ENCODE data around the gene ARPC1A. TPM values are rescaled to one million over a fixed set of nuclear protein-coding genes. Genes with fewer than 3 reads are reported as not detected.
A peak's percentile ranks its signal among the peaks of the same experiment; 100 is the strongest.

Gene ARPC1A
- total RNA-seq, 2 donors from 2014 or later, result 150 to 154 TPM

- WGBS, 2 experiments (ENCODE audit: insufficient coverage in 1 of 2, insufficient read length in 1 of 2), result 94 to 100% methylated on average over 1 of the region's 1 CpG
- peaks cover 38% of the 10 kb centered on the region for H3K36me3 Mint-ChIP-seq (ENCODE audit: low read depth)
- peak overlapping the region; percentile 96 for H3K4me3 ChIP-seq (ENCODE audit: low read length)
- H3K27me3 ChIP-seq (ENCODE audit: control insufficient read depth, insufficient read depth, low read length, poor library complexity, severe bottlenecking), result no peaks in the 10 kb centered on the region
- H3K9ac ChIP-seq (ENCODE audit: extremely low read depth, low read length, poor library complexity, severe bottlenecking), result no peak overlapping the region
- H3K9me3 Mint-ChIP-seq, result no peaks in the 10 kb centered on the region
- H3K27me3 Mint-ChIP-seq (ENCODE audit: insufficient read depth), result no peaks in the 10 kb centered on the region
- no peak overlapping the region for H3K27ac ChIP-seq (ENCODE audit: low read depth, low read length)
- no peaks in the 10 kb centered on the region for H3K9me3 ChIP-seq (ENCODE audit: control insufficient read depth, low read length)
- H3K36me3 ChIP-seq (ENCODE audit: control insufficient read depth, insufficient read depth, low read length), result peaks cover 43% of the 10 kb centered on the region
- DNase-seq, result no peak
- no peak overlapping the region for H3K27ac Mint-ChIP-seq
- no peak for TF ChIP-seq CTCF (conservative IDR thresholded peaks at IDR 0.05)
- H3K4me3 Mint-ChIP-seq, result peak overlapping the region; percentile 97
- peaks cover 21% of the 10 kb centered on the region for H3K4me1 Mint-ChIP-seq
- H3K4me1 ChIP-seq (ENCODE audit: control insufficient read depth, insufficient read depth, low read length), result peaks cover 8% of the 10 kb centered on the region
Observed at GRCh38 chr7:99406557-99406956, 80.9 kb downstream of the ARPC1A start.

GRCh38 chr7:99407872-99408378, 82.2 kb downstream of the ARPC1A start:
- DNase-seq, result peak; percentile 64
- peak overlapping the region; percentile 97 for H3K4me3 Mint-ChIP-seq
- H3K36me3 Mint-ChIP-seq (ENCODE audit: low read depth), result peaks cover 41% of the 10 kb centered on the region
- Histone ChIP-seq H3K4me1 (ENCODE audit: control insufficient read depth, insufficient read depth, low read length) (peaks cover 8% of the 10 kb centered on the region), H3K9me3 (ENCODE audit: control insufficient read depth, low read length) (no peaks in the 10 kb centered on the region), H3K27ac (ENCODE audit: low read depth, low read length) (peak overlapping the region; percentile 99), H3K9ac (ENCODE audit: extremely low read depth, low read length, poor library complexity, severe bottlenecking) (peak overlapping the region; percentile 90), H3K36me3 (ENCODE audit: control insufficient read depth, insufficient read depth, low read length) (peaks cover 43% of the 10 kb centered on the region), H3K27me3 (ENCODE audit: control insufficient read depth, insufficient read depth, low read length, poor library complexity, severe bottlenecking) (no peaks in the 10 kb centered on the region), H3K4me3 (ENCODE audit: low read length) (peak overlapping the region; percentile 96)
- H3K9me3 Mint-ChIP-seq, result no peaks in the 10 kb centered on the region
- peak overlapping the region; percentile 98 for H3K27ac Mint-ChIP-seq
- WGBS, 2 experiments (ENCODE audit: insufficient coverage in 1 of 2, insufficient read length in 1 of 2), result 0% methylated on average over 15 to 28 of the region's 28 CpGs
- H3K4me1 Mint-ChIP-seq, result peaks cover 21% of the 10 kb centered on the region
- no peaks in the 10 kb centered on the region for H3K27me3 Mint-ChIP-seq (ENCODE audit: insufficient read depth)
- TF ChIP-seq CTCF (conservative IDR thresholded peaks at IDR 0.05), result no peak

- Histone ChIP-seq H3K27ac (ENCODE audit: low read depth, low read length) (peak within 1 kb of the TSS; percentile 99), H3K9me3 (ENCODE audit: control insufficient read depth, low read length) (no peaks in the 10 kb centered on the region), H3K4me1 (ENCODE audit: control insufficient read depth, insufficient read depth, low read length) (peaks cover 8% of the 10 kb centered on the region), H3K36me3 (ENCODE audit: control insufficient read depth, insufficient read depth, low read length) (peaks cover 43% of the 10 kb centered on the region), H3K4me3 (ENCODE audit: low read length) (peak within 1 kb of the TSS; percentile 96), H3K27me3 (ENCODE audit: control insufficient read depth, insufficient read depth, low read length, poor library complexity, severe bottlenecking) (no peaks in the 10 kb centered on the region), H3K9ac (ENCODE audit: extremely low read depth, low read length, poor library complexity, severe bottlenecking) (peak within 1 kb of the TSS; percentile 90)
- WGBS, 2 experiments (ENCODE audit: insufficient coverage in 1 of 2, insufficient read length in 1 of 2), result 0% methylated on average over 30 to 72 of the region's 72 CpGs
- DNase-seq, result peak; percentile 97
- Mint-ChIP-seq H3K4me3 (peak within 1 kb of the TSS; percentile 97), H3K9me3 (no peaks in the 10 kb centered on the region), H3K27me3 (ENCODE audit: insufficient read depth) (no peaks in the 10 kb centered on the region), H3K27ac (peak within 1 kb of the TSS; percentile 98), H3K36me3 (ENCODE audit: low read depth) (peaks cover 42% of the 10 kb centered on the region), H3K4me1 (peaks cover 21% of the 10 kb centered on the region)
- TF ChIP-seq CTCF (conservative IDR thresholded peaks at IDR 0.05), result no peak
Observed at GRCh38 chr7:99408379-99409191, 82.9 kb downstream of the ARPC1A start, which contains the start of the genes BUD31 and PDAP1. TSS of gene BUD31 (plus strand) at chr7:99408969. CDS start at chr7:99411093, 2,124 bp downstream. TSS of gene PDAP1 (minus strand) at chr7:99408597. CDS start at chr7:99408548, 49 bp downstream.
